GM12878 (cell line): ENCODE measurements around the gene LRRN4CL. TPM values are rescaled to one million over a fixed set of nuclear protein-coding genes. Genes with fewer than 3 reads are reported as not detected.

ENCODE experiments used
- ATAC-seq: fragments of 200-7000 bp; cut with Tn5 transposase; 3 replicates; pipeline ENCODE4 v1.9.1; 2020; ENCODE audit warnings: mild to moderate bottlenecking, moderate library complexity
- Bru-seq: library from RNA; stranded (reverse); fragments of 400-500 nt; gene quantifications from one replicate; lab custom pipeline; 2021; lab: Mats Ljungman, UMichigan
- BruChase-seq, 2 experiments: library from RNA; stranded (reverse); fragments of 400-500 nt; gene quantifications; one replicate each; lab custom pipeline; 2021; lab: Mats Ljungman, UMichigan
- BruUV-seq: library from RNA; stranded (reverse); fragments of 400-500 nt; replicated peaks from 2 replicates; lab custom pipeline; 2021; lab: Mats Ljungman, UMichigan
- CTCF ChIA-PET: fragments of 300-600 bp; sonication (Branson Sonifier 250); formaldehyde crosslinking; extraction: SDS; loops from one replicate; lab custom pipeline; 2021; ENCODE audit warnings: inconsistent platforms; lab: Yijun Ruan, JAX
- POLR2A ChIA-PET: fragments of 350-600 bp; formaldehyde crosslinking; extraction: SDS; loops from one replicate; lab custom pipeline; 2021; ENCODE audit warnings: inconsistent platforms; lab: Charles Lee
- RAD21 ChIA-PET: fragments of 300-600 bp; sonication (Branson Sonifier 250); formaldehyde crosslinking; loops from one replicate; lab custom pipeline; 2023; ENCODE audit warnings: antibody characterized with exemption; ENCODE audit not compliant: unreplicated experiment; lab: Charles Lee
- SMC1A ChIA-PET: fragments of 300-600 bp; sonication (Branson Sonifier 250); formaldehyde crosslinking; loops from one replicate; lab custom pipeline; 2023; ENCODE audit not compliant: unreplicated experiment, uncharacterized antibody; lab: Charles Lee
- DNase-seq: peaks from one replicate; pipeline ENCODE4 v3.0.0-alpha.2; 2011; ENCODE audit warnings: low read depth, low spot score
- FAIRE-seq: peaks from 3 replicates; lab custom pipeline; 2011; peaks lifted over from hg19 to GRCh38; lab: Jason Lieb, UNC
- H2AFZ ChIP-seq: 2 replicates; pipeline ENCODE4 v1.6.0; 2011; ENCODE audit warnings: low read depth, low read length, control low read depth; ENCODE audit not compliant: control insufficient read depth
- H3K27ac ChIP-seq: 2 replicates; pipeline ENCODE4 v1.5.1; 2011; ENCODE audit warnings: control low read depth; ENCODE audit not compliant: control insufficient read depth, insufficient read depth
- H3K27me3 ChIP-seq, 2 experiments: replicated peaks in 1 of 2; 2 replicates each; pipeline versions ENCODE4 v1.6.0 to v1.6.1; 2011; ENCODE audit warnings: low read length in 1 of 2; ENCODE audit not compliant: control insufficient read depth in 2 of 2, insufficient read depth in 2 of 2
- H3K36me3 ChIP-seq, 2 experiments: 2 replicates each; pipeline ENCODE4 v1.5.1; 2011; ENCODE audit warnings: low read length in 1 of 2; ENCODE audit not compliant: control insufficient read depth in 2 of 2, insufficient read depth in 2 of 2
- H3K4me1 ChIP-seq: 2 replicates; pipeline ENCODE4 v1.6.1; 2011; ENCODE audit warnings: mild to moderate bottlenecking, low read length, moderate library complexity, mixed read lengths; ENCODE audit not compliant: control insufficient read depth, insufficient read depth
- H3K4me2 ChIP-seq: 2 replicates; pipeline ENCODE4 v1.6.0; 2011; ENCODE audit warnings: control low read depth; ENCODE audit not compliant: control insufficient read depth, insufficient read depth
- H3K4me3 ChIP-seq: fragments of 200-600 bp; sonication (generic); 2 replicates; pipeline ENCODE4 v1.5.1; 2016
- H3K79me2 ChIP-seq: 2 replicates; pipeline ENCODE4 v1.6.0; 2011; ENCODE audit warnings: low read length; ENCODE audit not compliant: control insufficient read depth, insufficient read depth
- H3K9ac ChIP-seq: 2 replicates; pipeline ENCODE4 v1.8.0; 2011; ENCODE audit warnings: low read length, control low read depth, mixed read lengths; ENCODE audit not compliant: control insufficient read depth, insufficient read depth
- H3K9me3 ChIP-seq: replicated peaks from 3 replicates; pipeline ENCODE4 v1.5.1; 2011; ENCODE audit warnings: mild to moderate bottlenecking, low read length; ENCODE audit not compliant: control insufficient read depth, insufficient read depth
- H4K20me1 ChIP-seq: 2 replicates; pipeline ENCODE4 v1.6.0; 2011; ENCODE audit not compliant: control insufficient read depth, insufficient read depth
- BMI1 ChIP-seq: fragments of 450-650 bp; IDR thresholded peaks from 2 replicates; pipeline ENCODE4 v1.6.1; 2016; ENCODE audit warnings: mild to moderate bottlenecking, moderate library complexity, borderline replicate concordance
- CEBPB ChIP-seq, 2 experiments: fragments of 150-350 bp in 1 of 2; IDR thresholded peaks; 2 replicates each; pipeline ENCODE4 v1.6.1; 2012 to 2014; ENCODE audit warnings: low read depth in 2 of 2, low read length in 2 of 2, borderline replicate concordance in 1 of 2, inconsistent platforms in 1 of 2
- EED ChIP-seq: sonication (generic); IDR thresholded peaks from 2 replicates; pipeline ENCODE4 v1.6.1; 2016; ENCODE audit warnings: antibody characterized with exemption, low read depth
- GABPA ChIP-seq: IDR thresholded peaks from 2 replicates; pipeline ENCODE4 v1.6.1; 2014; ENCODE audit warnings: antibody characterized with exemption, low read depth, mild to moderate bottlenecking, inconsistent platforms
- HCFC1 ChIP-seq: fragments of 150-350 bp; IDR thresholded peaks from 2 replicates; pipeline ENCODE4 v1.6.1; 2014; ENCODE audit warnings: low read length
- PAX8 ChIP-seq: fragments of 450-650 bp; IDR thresholded peaks from 2 replicates; pipeline ENCODE4 v1.6.1; 2017; ENCODE audit warnings: mild to moderate bottlenecking, moderate library complexity
- ZBTB33 ChIP-seq: fragments of 450-650 bp; IDR thresholded peaks from 2 replicates; pipeline ENCODE4 v1.6.1; 2017; ENCODE audit warnings: mild to moderate bottlenecking
- WGBS: methylation state at CpG from one replicate; pipeline ENCODE4 v1.1.6; 2016; ENCODE audit warnings: low lambda C conversion rate; ENCODE audit not compliant: insufficient replicate concordance, insufficient coverage; ENCODE audit errors: missing lambda C conversion rate; 5-methylcytosine and 5-hydroxymethylcytosine counted together
- in situ Hi-C: fragments of 300-500 bp; cut with MboI; formaldehyde crosslinking; loops from 9 replicates; pipeline ENCODE4 v1.14.3; 2018; ENCODE audit warnings: mixed read lengths
- intact Hi-C: fragments of 100-400 bp; cut with micrococcal nuclease; formaldehyde crosslinking; loops from one replicate; pipeline ENCODE4 v1.14.2; 2022; ENCODE audit not compliant: unreplicated experiment
- long read RNA-seq, 2 experiments: library from polyadenylated mRNA; unstranded; transcript quantifications; one replicate each; pipeline ENCODE4 v2.0.0, GENCODE V29; 2019 to 2020
- polyA minus RNA-seq, 3 experiments: library from RNA; depleted of rRNA, polyadenylated mRNA; stranded (reverse); fragments of >200 nt; gene quantifications; 2 replicates each; pipeline ENCODE4 v1.2.3, GENCODE V29; 2011
- polyA plus RNA-seq, 11 experiments: library from polyadenylated mRNA; depleted of rRNA in 4 of 11; unstranded in 6 of 11; stranded (reverse) in 5 of 11; fragments of >200 nt; fragmentation: Nextera tagmentation in 4 of 11; fragmentation: Illumina TruSeq in 1 of 11; extraction: Ambion mirVana in 4 of 11; extraction: Trizol in 1 of 11; gene quantifications; 1 replicate in 1 of 11; 2 replicates in 10 of 11; pipeline versions ENCODE4 v1.2.1 to v1.2.3, GENCODE V29; 2011 to 2016; ENCODE audit warnings: inconsistent platforms in 2 of 11, missing spikeins in 2 of 11, low read depth in 1 of 11
- total RNA-seq, 4 experiments: library from RNA; depleted of rRNA in 3 of 4; stranded (reverse); fragments of >200 nt in 3 of 4; fragmentation: Illumina TruSeq in 1 of 4; extraction: Trizol in 1 of 4; gene quantifications; 2 replicates each; pipeline versions ENCODE4 v1.2.1 to v1.2.3, GENCODE V29; 2013 to 2021

LRRN4CL gene
- 0.24 TPM in 1 of 2 replicates, not detected in the other for total RNA-seq (2013; cell fraction: nucleolus; rRNA removed)
- 0.05 and 0.06 TPM in 2 replicates for total RNA-seq (2014; rRNA removed)
- total RNA-seq (2014; rRNA removed; fragmentation: Illumina TruSeq; extraction: Trizol) = not detected in 2 replicates
- not detected in 2 replicates for total RNA-seq (2021)
- not detected for polyA plus RNA-seq (2011; ENCODE audit: low read depth)
- not detected in 2 replicates for polyA plus RNA-seq (2011; rRNA removed)
- polyA plus RNA-seq (2011; cell fraction: cytosol; rRNA removed) = not detected in 2 replicates
- polyA plus RNA-seq (2011; cell fraction: nucleus; rRNA removed) = 0.04 and 0.18 TPM in 2 replicates
- not detected in 2 replicates for polyA plus RNA-seq (2012)
- polyA plus RNA-seq (2014; fragmentation: Illumina TruSeq; extraction: Trizol) = 0.01 TPM in 1 of 2 replicates, not detected in the other
- polyA plus RNA-seq (2014; fragmentation: Nextera tagmentation; extraction: Ambion mirVana) = not detected
- polyA plus RNA-seq (2014; rRNA removed) = not detected in 2 replicates
- polyA plus RNA-seq (2016; fragmentation: Nextera tagmentation; extraction: Ambion mirVana) = not detected
- polyA minus RNA-seq (2011; rRNA and poly(A)+ RNA removed) = 0.10 TPM in 1 of 2 replicates, not detected in the other
- not detected in 2 replicates for polyA minus RNA-seq (2011; cell fraction: cytosol; rRNA and poly(A)+ RNA removed)
- polyA minus RNA-seq (2011; cell fraction: nucleus; rRNA and poly(A)+ RNA removed) = 0.36 and 0.67 TPM in 2 replicates
- Bru-seq, nascent RNA = percentile 37 among the genes with signal in this experiment
- percentile 33 among the genes with signal in this experiment for BruChase-seq, experiment 1, labeled RNA remaining after a 6-hour chase
- BruChase-seq, experiment 2, labeled RNA remaining after a 2-hour chase = percentile 38 among the genes with signal in this experiment
- long read RNA-seq, experiment 1 = 0 reads
- long read RNA-seq, experiment 2 = 0 reads

GRCh38 chr11:62689421-62690183, at the start of gene LRRN4CL:
Gene LRRN4CL (minus strand): TSS chr11:62689530. CDS start chr11:62688508, 1,022 bp downstream.
- no peak within 1 kb of the TSS for H3K4me3 ChIP-seq
- RAD21 ChIA-PET = interaction anchor here (0.7 to 1.0 kb wide), 2 partner anchors 8 to 265 kb away, joined by 3 to 4 read pairs; no protein-coding TSS in a partner anchor
- H4K20me1 ChIP-seq = no peaks in the 10 kb centered on the region
- no peak for TF ChIP-seq GABPA
- TF ChIP-seq PAX8 = no peak
- TF ChIP-seq BMI1 = no peak
- TF ChIP-seq EED = no peak
- no peak for TF ChIP-seq HCFC1
- no peak for TF ChIP-seq CEBPB (IDR thresholded peaks at IDR 0.05; ENCODE audit: borderline replicate concordance in 1 of 2, low read depth in 2 of 2, low read length in 2 of 2)
- no peak for TF ChIP-seq ZBTB33
- no peak within 1 kb of the TSS for H3K4me2 ChIP-seq
- no peak within 1 kb of the TSS for H3K27ac ChIP-seq
- WGBS = 71% methylated on average over 11 of the region's 11 CpGs
- H3K4me1 ChIP-seq = no peaks in the 10 kb centered on the region
- in situ Hi-C loops = loop anchor here (5.0 to 10.0 kb wide), 2 partner anchors 265 to 292 kb away; no protein-coding TSS in a partner anchor
- no peak within 1 kb of the TSS for H3K9ac ChIP-seq
- H3K9me3 ChIP-seq = no peaks in the 10 kb centered on the region
- no TSS peak for BruUV-seq
- no peaks in the 10 kb centered on the region for H3K27me3 ChIP-seq
- ATAC-seq = no peak
- CTCF ChIA-PET = interaction anchor here (0.7 to 1.7 kb wide), 7 partner anchors 8 to 294 kb away, joined by 3 to 7 read pairs (median 3); partner anchors contain the start of genes C11orf98, CSKMT, TAF6L and TUT1
- DNase-seq = no peak
- no peaks in the 10 kb centered on the region for H3K79me2 ChIP-seq
- no peak for FAIRE-seq
- intact Hi-C loops = loop anchor here (10.0 kb wide), 1 partner anchor 225 kb away; no protein-coding TSS in a partner anchor
- H3K36me3 ChIP-seq = peaks cover 9% of the 10 kb centered on the region in 2 experiments; a peak in 3 of 4 replicates
- SMC1A ChIA-PET = interaction anchor here (1.6 kb wide), 1 partner anchor 9 kb away, joined by 5 read pairs; no protein-coding TSS in a partner anchor
- no peak within 1 kb of the TSS for H2AFZ ChIP-seq
- POLR2A ChIA-PET = no interaction called here
